Endodermal cell (in vitro differentiated cells): Measurements from ENCODE around the gene TNK2. TPM values are rescaled to one million over a fixed set of nuclear protein-coding genes. Genes with fewer than 3 reads are reported as not detected.
A peak's percentile ranks its signal among the peaks of the same experiment; 100 is the strongest.

Experiments
- DNase-seq: peaks from one replicate; pipeline ENCODE4 v3.0.0-alpha.2; 2017
- H3K27ac ChIP-seq: 2 replicates; pipeline ENCODE4 v1.5.1; 2013; ENCODE audit warnings: mild to moderate bottlenecking, low read depth, low read length, moderate library complexity
- H3K27me3 ChIP-seq: 2 replicates; pipeline ENCODE4 v1.6.1; 2013; ENCODE audit warnings: mild to moderate bottlenecking, low read length, moderate library complexity; ENCODE audit not compliant: insufficient read depth, control insufficient read depth, poor library complexity, severe bottlenecking
- H3K36me3 ChIP-seq: 2 replicates; pipeline ENCODE4 v1.7.0; 2013; ENCODE audit warnings: mild to moderate bottlenecking, low read length, moderate library complexity; ENCODE audit not compliant: control insufficient read depth, insufficient read depth
- H3K4me1 ChIP-seq: one replicate; pipeline ENCODE4 v1.7.0; 2013; ENCODE audit warnings: low read length; ENCODE audit not compliant: control insufficient read depth, insufficient read depth
- H3K4me3 ChIP-seq: 2 replicates; pipeline ENCODE4 v1.5.1; 2013; ENCODE audit warnings: mild to moderate bottlenecking, low read length, moderate library complexity
- H3K9ac ChIP-seq: 2 replicates; pipeline ENCODE4 v1.6.1; 2013; ENCODE audit warnings: mild to moderate bottlenecking, low read length, moderate library complexity; ENCODE audit not compliant: poor library complexity, severe bottlenecking; ENCODE audit errors: extremely low read depth
- H3K9me3 ChIP-seq: 2 replicates; pipeline ENCODE4 v1.6.1; 2013; ENCODE audit warnings: mild to moderate bottlenecking, low read length, moderate library complexity; ENCODE audit not compliant: control insufficient read depth
- H3K27ac Mint-ChIP-seq: 2 replicates; pipeline ENCODE4 v1.8.0; 2020; ENCODE audit warnings: mixed read lengths
- H3K27me3 Mint-ChIP-seq: 2 replicates; pipeline ENCODE4 v1.8.0; 2021; ENCODE audit warnings: mild to moderate bottlenecking, mixed read lengths; ENCODE audit not compliant: insufficient read depth
- H3K36me3 Mint-ChIP-seq: 2 replicates; pipeline ENCODE4 v1.8.0; 2020; ENCODE audit warnings: low read depth, mixed read lengths
- H3K4me1 Mint-ChIP-seq: 2 replicates; pipeline ENCODE4 v1.8.0; 2020; ENCODE audit warnings: mixed read lengths
- H3K4me3 Mint-ChIP-seq: 2 replicates; pipeline ENCODE4 v1.8.0; 2020; ENCODE audit warnings: mild to moderate bottlenecking, moderate library complexity, mixed read lengths
- H3K9me3 Mint-ChIP-seq: 2 replicates; pipeline ENCODE4 v1.8.0; 2020; ENCODE audit warnings: mild to moderate bottlenecking, mixed read lengths
- WGBS, 2 experiments: methylation state at CpG; one replicate each; pipeline versions ENCODE4 v1.1.5 to v1.1.7; 2013; ENCODE audit warnings: missing lambda C conversion rate in 2 of 2, mixed read lengths in 1 of 2; ENCODE audit not compliant: insufficient coverage in 1 of 2, insufficient read length in 1 of 2; 5-methylcytosine and 5-hydroxymethylcytosine counted together
- total RNA-seq, 2 donors: library from RNA; stranded (reverse); fragmentation: NEBNext Ultra II Directional in 1 of 2; extraction: Animal tissue kit (Norgen Biotek cat#: 25700) in 1 of 2; gene quantifications; 2 replicates in 1 of 2; 3 replicates in 1 of 2; pipeline ENCODE4 v1.2.1, GENCODE V29; 2021
- TF ChIP-seq, protein P1 (sequence below): fragments of 200-600 bp; sonication (generic); conservative IDR thresholded peaks from 2 replicates; pipeline ENCODE4 v1.5.0; 2021; ENCODE audit warnings: antibody characterized with exemption, mild to moderate bottlenecking

The TNK2 gene
- total RNA-seq, 2 donors from 2014 or later, result 53.2 to 85.7 TPM

DNA sequence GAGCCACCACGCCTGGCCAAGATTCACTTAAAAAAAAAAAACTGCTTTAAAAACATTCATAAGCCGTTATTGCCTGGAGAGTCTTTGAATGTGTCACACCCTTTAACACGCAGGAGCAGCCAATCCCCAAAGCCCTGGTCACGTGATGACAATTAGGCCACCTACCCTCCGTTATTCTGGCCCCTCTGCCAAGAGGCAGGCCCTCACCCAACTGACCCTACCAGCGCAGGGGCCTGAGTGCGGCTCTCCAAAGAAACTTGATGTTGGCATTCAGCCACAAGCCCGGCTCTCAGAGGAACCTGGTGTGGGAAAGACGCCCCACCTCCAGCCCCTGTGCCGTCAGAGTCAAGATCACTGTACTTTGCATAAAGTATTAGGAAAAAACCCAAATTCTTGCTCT is 85.1 kb downstream of the TNK2 start:
- Histone ChIP-seq H3K4me3 (no peak overlapping the region), H3K9ac (no peak overlapping the region), H3K9me3 (no peaks in the 10 kb centered on the region), H3K27me3 (no peaks in the 10 kb centered on the region), H3K36me3 (no peaks in the 10 kb centered on the region), H3K27ac (no peak overlapping the region), H3K4me1 (no peaks in the 10 kb centered on the region)
- 77 to 81% methylated on average over 10 of the region's 10 CpGs for WGBS, 2 experiments
- no peak for DNase-seq
- Mint-ChIP-seq H3K9me3 (no peaks in the 10 kb centered on the region), H3K4me1 (peaks cover 10% of the 10 kb centered on the region), H3K36me3 (no peaks in the 10 kb centered on the region), H3K27ac (no peak overlapping the region), H3K27me3 (no peaks in the 10 kb centered on the region), H3K4me3 (no peak overlapping the region)
- TF ChIP-seq, protein P1, sequence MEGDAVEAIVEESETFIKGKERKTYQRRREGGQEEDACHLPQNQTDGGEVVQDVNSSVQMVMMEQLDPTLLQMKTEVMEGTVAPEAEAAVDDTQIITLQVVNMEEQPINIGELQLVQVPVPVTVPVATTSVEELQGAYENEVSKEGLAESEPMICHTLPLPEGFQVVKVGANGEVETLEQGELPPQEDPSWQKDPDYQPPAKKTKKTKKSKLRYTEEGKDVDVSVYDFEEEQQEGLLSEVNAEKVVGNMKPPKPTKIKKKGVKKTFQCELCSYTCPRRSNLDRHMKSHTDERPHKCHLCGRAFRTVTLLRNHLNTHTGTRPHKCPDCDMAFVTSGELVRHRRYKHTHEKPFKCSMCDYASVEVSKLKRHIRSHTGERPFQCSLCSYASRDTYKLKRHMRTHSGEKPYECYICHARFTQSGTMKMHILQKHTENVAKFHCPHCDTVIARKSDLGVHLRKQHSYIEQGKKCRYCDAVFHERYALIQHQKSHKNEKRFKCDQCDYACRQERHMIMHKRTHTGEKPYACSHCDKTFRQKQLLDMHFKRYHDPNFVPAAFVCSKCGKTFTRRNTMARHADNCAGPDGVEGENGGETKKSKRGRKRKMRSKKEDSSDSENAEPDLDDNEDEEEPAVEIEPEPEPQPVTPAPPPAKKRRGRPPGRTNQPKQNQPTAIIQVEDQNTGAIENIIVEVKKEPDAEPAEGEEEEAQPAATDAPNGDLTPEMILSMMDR, result no peak

DNA sequence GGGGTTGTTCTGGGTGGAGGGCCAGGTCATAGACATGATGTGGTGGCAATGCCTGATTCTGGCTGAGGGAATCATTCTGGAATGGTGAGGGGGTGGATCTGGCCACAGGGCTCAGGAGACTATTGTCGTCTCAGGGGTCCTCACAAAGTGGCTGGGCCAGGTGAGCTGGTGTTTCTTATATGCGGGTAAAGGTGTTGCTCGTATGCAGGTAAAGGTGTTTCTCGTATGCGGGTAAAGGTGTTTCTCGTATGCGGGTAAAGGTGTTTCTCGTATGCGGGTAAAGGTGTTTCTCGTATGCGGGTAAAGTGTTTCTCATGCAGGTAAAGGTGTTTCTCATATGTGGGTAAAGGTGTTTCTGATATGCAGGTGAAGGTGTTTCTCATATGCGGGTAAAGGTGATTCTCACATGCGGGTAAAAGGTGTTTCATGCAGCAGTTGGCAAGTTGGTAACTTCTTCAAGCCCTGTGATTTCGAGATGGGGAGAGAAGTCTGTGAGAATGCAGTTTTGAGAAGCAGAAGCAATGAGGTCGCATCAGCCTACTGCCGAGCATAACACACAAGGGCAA is 86.1 kb downstream of the TNK2 start:
- no peaks in the 10 kb centered on the region for H3K9me3 Mint-ChIP-seq
- H3K9ac ChIP-seq, result no peak overlapping the region
- TF ChIP-seq, protein P1, result no peak
- H3K4me3 ChIP-seq, result no peak overlapping the region
- H3K27me3 ChIP-seq, result no peaks in the 10 kb centered on the region
- H3K36me3 Mint-ChIP-seq, result no peaks in the 10 kb centered on the region
- H3K27ac ChIP-seq, result no peak overlapping the region
- WGBS, 2 experiments, result 92% methylated on average over 15 to 16 of the region's 16 CpGs
- H3K4me1 Mint-ChIP-seq, result peaks cover 10% of the 10 kb centered on the region
- no peak overlapping the region for H3K27ac Mint-ChIP-seq
- no peaks in the 10 kb centered on the region for H3K36me3 ChIP-seq
- no peak overlapping the region for H3K4me3 Mint-ChIP-seq
- DNase-seq, result no peak
- H3K27me3 Mint-ChIP-seq, result no peaks in the 10 kb centered on the region
- H3K9me3 ChIP-seq, result no peaks in the 10 kb centered on the region
- no peaks in the 10 kb centered on the region for H3K4me1 ChIP-seq

DNA sequence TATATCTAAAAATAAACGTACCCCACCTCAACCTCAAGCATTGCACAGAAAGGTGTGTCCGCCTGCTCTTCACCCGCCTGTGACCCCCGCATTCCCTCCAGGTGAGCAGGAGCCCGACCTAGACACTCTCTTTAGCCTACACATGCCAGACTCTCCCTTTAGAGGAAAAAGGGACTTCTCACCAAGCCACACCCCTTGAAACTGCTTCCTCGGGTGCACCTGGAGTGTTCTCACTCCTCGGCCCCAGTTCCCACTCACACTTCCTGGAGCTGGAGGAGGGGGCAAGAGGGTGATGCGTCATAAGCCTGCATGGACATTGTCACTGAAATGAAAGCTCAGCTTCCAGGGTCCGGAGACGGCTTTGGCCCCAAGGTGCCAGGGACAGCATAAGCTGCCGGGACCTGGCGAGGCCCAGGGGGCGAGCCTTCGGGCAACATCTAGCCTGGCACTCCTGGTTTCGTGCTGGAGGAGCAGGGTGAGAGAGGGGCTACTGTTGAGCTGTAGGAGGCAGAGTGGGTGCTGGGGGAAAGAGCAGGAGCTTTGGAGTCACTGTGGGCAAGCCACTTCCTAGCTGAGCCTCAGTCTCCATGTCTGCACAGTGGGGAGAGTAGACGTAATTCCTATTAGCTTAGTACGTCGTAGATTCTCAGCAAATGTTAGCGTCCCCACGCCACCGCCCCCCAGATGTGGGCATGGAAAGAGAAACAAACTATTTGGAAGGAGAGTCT is 86.8 kb downstream of the TNK2 start:
- no peak overlapping the region for H3K27ac ChIP-seq
- H3K27me3 ChIP-seq, result no peaks in the 10 kb centered on the region
- Mint-ChIP-seq H3K9me3 (no peaks in the 10 kb centered on the region), H3K27ac (no peak overlapping the region), H3K4me3 (no peak overlapping the region), H3K27me3 (no peaks in the 10 kb centered on the region), H3K4me1 (peaks cover 10% of the 10 kb centered on the region), H3K36me3 (no peaks in the 10 kb centered on the region)
- H3K9ac ChIP-seq, result no peak overlapping the region
- no peaks in the 10 kb centered on the region for H3K4me1 ChIP-seq
- H3K4me3 ChIP-seq, result no peak overlapping the region
- H3K9me3 ChIP-seq, result no peaks in the 10 kb centered on the region
- peak; percentile 44 for DNase-seq
- 94% methylated on average over 10 to 21 of the region's 21 CpGs for WGBS, 2 experiments
- TF ChIP-seq, protein P1, result no peak
- H3K36me3 ChIP-seq, result no peaks in the 10 kb centered on the region
